ENCODE results near the gene PHF14. TPM values are rescaled to one million over a fixed set of nuclear protein-coding genes. Genes with fewer than 3 reads are reported as not detected.

Gene PHF14
- total and polyA plus RNA-seq, 12 donors, result 8.0 to 54.5 (median 30.6) TPM

- no peak for TF ChIP-seq CTCF (IDR thresholded peaks at IDR 0.05)
- Histone ChIP-seq H3K9me3 (replicated peaks in 1 of 3) (no peaks in the 10 kb centered on the region), H3K27me3 (no peaks in the 10 kb centered on the region), H3K4me3 (no peak overlapping the region), H3K36me3 (replicated peaks in 1 of 2) (peaks cover 0 to 3% of the 10 kb centered on the region in 2 donors), H3K4me1 (replicated peaks in 1 of 2) (no peaks in the 10 kb centered on the region), H3K27ac (no peak overlapping the region)
- WGBS, 4 donors, result 76 to 85% (median 83%) methylated on average over 2 of the region's 2 CpGs
- no peak for DNase-seq
- intact Hi-C loops (cut with DNase I), result no loop called here
Observed at GRCh38 chr7:11026452-11027359, 53.0 kb downstream of the PHF14 start.

GRCh38 chr7:11035661-11036060, 62.0 kb downstream of the PHF14 start:
- 92 to 94% (median 92%) methylated on average over 4 of the region's 4 CpGs for WGBS, 4 donors
- Histone ChIP-seq H3K27me3 (no peaks in the 10 kb centered on the region), H3K4me1 (replicated peaks in 1 of 2) (no peaks in the 10 kb centered on the region), H3K4me3 (no peak overlapping the region), H3K9me3 (replicated peaks in 1 of 3) (peaks cover 0 to 7% (median 0%) of the 10 kb centered on the region in 3 donors), H3K27ac (no peak overlapping the region), H3K36me3 (replicated peaks in 1 of 2) (peaks cover 0 to 20% of the 10 kb centered on the region in 2 donors)
- DNase-seq, result no peak
- intact Hi-C loops (cut with DNase I), result no loop called here
- TF ChIP-seq POLR2A (IDR thresholded peaks at IDR 0.05), result no peak
- no peak for TF ChIP-seq CTCF (IDR thresholded peaks at IDR 0.05)

- intact Hi-C loops (cut with DNase I), result no loop called here
- Histone ChIP-seq H3K27me3 (no peaks in the 10 kb centered on the region), H3K4me1 (replicated peaks in 1 of 2) (no peaks in the 10 kb centered on the region), H3K9me3 (replicated peaks in 1 of 3) (peaks cover 0 to 7% (median 0%) of the 10 kb centered on the region in 3 donors), H3K4me3 (no peak overlapping the region), H3K36me3 (replicated peaks in 1 of 2) (peaks cover 0 to 20% of the 10 kb centered on the region in 2 donors), H3K27ac (no peak overlapping the region)
- DNase-seq, result no peak
- no peak for TF ChIP-seq CTCF (IDR thresholded peaks at IDR 0.05)
- no peak for TF ChIP-seq POLR2A (IDR thresholded peaks at IDR 0.05)
Observed at GRCh38 chr7:11039974-11040373, 66.3 kb downstream of the PHF14 start.

- 95 to 99% (median 96%) methylated on average over 2 of the region's 2 CpGs for WGBS, 4 donors
Observed at GRCh38 chr7:11054033-11054432, 80.4 kb downstream of the PHF14 start.

More at GRCh38 chr7:11054033-11054432, 80.4 kb downstream of the PHF14 start:
- Histone ChIP-seq H3K4me1 (replicated peaks in 1 of 2) (peaks cover 0 to 4% of the 10 kb centered on the region in 2 donors), H3K9me3 (replicated peaks in 1 of 3) (no peaks in the 10 kb centered on the region), H3K27me3 (no peaks in the 10 kb centered on the region), H3K4me3 (no peak overlapping the region), H3K27ac (no peak overlapping the region), H3K36me3 (replicated peaks in 1 of 2) (no peaks in the 10 kb centered on the region)
- intact Hi-C loops (cut with DNase I), result no loop called here
- DNase-seq, result no peak
- TF ChIP-seq POLR2A (IDR thresholded peaks at IDR 0.05) (no peak), CTCF (IDR thresholded peaks at IDR 0.05) (no peak)

Data from adrenal gland (tissue), 12 donors.